ENCODE measurements around the gene CEMIP2.

The CEMIP2 gene

DNA sequence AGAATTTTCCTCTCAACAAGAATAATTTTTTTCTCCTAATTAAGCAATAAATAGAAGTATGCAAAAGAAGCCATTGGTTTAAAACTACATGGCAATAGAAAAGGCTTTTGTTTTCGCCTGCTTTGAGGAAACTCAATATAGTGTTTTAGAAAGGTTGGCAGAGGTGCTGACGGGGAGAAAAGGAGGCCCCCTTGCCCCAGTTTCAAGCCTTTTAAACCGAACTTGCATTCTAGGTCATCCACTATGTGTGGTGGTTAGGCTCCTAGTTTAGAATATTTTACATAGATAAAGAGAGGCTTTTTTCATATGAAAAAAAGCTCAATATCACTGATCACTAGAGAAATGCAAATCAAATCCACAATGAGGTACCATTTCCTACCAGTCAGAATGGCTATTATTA is 33.5 kb upstream of the CEMIP2 start:
- TF ChIP-seq CTCF (IDR thresholded peaks at IDR 0.05), result no peak

- no peak for TF ChIP-seq CTCF (IDR thresholded peaks at IDR 0.05)
Observed at GRCh38 chr9:71797266-71797665, 29.0 kb upstream of the CEMIP2 start.

- TF ChIP-seq CTCF (IDR thresholded peaks at IDR 0.05), result no peak
Observed at GRCh38 chr9:71796100-71796767, 27.9 kb upstream of the CEMIP2 start.

- no peak for TF ChIP-seq CTCF (IDR thresholded peaks at IDR 0.05)
Observed at GRCh38 chr9:71795097-71795813, 26.9 kb upstream of the CEMIP2 start.

DNA sequence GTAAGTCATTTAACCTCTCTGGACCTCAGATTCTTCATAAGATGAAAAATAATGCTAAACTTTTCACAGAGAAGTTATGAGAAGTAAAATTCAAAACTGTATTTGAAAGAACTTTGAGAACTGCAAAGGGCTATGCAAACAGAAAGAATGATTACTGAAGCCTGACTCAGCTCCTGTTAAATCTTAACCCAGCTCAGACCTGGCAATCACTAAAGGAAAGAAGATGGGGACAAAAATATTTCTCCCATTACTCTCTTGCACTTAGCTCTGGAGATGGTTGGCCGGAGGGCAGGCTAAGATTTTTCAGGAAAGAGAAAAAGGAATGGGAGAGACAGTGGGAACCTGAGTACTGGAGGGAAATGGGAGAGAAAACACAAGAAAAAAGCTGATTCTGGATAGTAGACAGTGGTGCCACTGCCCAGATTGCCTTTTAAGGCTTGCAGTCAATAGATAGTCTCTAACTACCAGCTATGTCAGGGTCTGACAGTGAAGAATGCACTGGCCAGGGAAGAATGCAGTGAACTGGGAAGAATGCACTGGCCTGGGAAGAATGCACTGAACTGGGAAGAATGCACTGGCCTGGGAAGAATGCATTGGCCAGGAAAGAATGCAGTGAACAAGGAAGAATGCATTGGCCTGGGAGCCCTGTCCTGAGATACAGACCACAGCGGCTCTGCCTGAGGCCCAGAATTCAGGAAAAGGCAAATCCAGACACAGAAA is 25.2 kb upstream of the CEMIP2 start:
- no peak for TF ChIP-seq CTCF (IDR thresholded peaks at IDR 0.05)

DNA sequence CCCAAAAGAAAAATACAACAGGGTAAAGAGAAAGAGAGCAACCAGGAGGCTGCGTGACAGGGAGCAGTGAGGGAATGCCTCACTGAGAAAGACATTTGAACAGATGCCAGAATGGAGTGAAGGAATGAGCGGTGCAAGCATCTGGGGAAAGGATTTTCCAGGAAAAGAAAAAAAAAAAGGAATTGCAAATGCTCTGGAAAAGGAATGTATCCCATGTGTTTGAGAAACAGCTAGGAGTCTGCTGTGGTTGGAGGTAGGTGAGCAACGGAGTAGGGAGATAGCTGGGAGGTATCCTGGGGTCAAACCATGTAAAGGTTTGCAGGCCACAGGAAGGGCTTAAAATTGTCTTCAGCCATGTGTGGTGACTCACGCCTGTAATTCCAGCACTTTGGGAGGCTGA is 23.6 kb upstream of the CEMIP2 start:
- no peak for TF ChIP-seq CTCF (IDR thresholded peaks at IDR 0.05)

DNA sequence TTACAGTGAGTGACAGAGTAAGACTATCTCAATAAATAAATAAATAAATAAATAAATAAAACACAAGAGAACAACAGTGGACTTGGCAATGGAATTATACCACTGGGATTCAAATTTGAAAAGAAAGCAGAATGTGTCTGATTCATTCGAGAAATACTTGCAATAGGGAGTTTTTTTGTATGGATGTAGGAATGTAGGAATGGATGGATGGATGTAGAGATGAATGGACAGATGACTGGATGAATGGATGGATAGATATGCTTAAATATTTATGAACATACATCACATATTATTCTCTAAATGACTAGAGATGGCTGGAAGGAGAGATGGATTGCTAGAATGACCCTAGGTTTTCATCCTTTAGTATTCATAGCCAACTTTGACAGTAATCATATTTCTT is 22.0 kb upstream of the CEMIP2 start:
- no peak for TF ChIP-seq CTCF (IDR thresholded peaks at IDR 0.05)
